ENCODE measurements around the gene PLIN3.

- TF ChIP-seq POLR2A (IDR thresholded peaks at IDR 0.05): no peak
- no peak for TF ChIP-seq CTCF (IDR thresholded peaks at IDR 0.05)
Observed at GRCh38 chr19:4816950-4817278, 50.6 kb downstream of the PLIN3 start.

All from gastroesophageal sphincter (tissue), 3 donors.